ENCODE measurements around the gene RNF10.
A peak's percentile ranks its signal among the peaks of the same experiment; 100 is the strongest.

The RNF10 gene

DNA sequence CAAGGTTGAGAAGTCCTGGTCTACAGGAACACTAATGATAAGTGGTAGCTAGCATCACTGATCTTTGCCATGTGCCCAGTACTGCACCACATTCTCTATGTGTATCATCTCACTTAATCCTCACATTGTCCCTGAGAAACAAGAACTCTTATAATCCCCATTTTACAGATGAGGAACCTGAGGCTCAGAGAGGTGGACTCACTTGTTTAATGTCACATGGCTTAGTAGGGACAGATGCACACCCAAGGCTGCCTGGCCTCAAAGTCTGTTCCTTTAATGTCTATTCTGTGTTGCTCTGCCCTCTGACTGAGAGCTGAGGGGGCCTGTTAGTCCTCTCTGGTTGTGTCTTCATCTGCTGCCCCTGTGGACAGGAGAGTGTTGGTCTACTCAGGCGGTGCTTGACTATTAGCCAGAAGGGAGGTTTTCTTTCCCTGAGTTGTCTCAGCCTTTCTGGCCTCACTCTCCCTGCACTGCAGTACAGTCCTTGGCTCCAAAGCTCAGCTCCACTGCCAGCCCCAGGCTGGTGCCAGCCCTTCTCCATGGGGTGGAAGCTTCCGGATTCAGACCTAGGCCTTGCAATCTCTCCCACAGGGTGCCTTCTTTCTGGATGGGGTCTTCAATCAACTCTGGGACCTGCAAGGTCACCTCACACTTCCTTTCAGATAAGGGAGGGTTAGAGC is 43.2 kb upstream of the RNF10 start:
- TF ChIP-seq MAX (IDR thresholded peaks at IDR 0.05; ENCODE audit: low read depth, low read length) (no peak), MYC (IDR thresholded peaks at IDR 0.05; ENCODE audit: low read depth, low read length) (no peak), POLR2A (IDR thresholded peaks at IDR 0.05; ENCODE audit: extremely low read depth, insufficient read length) (no peak), CTCF (IDR thresholded peaks at IDR 0.05; ENCODE audit: low read depth, low read length) (no peak)
- H3K4me3 ChIP-seq (ENCODE audit: low read depth, low read length): no peak overlapping the region
- no peak for DNase-seq (ENCODE audit: low read depth)

GRCh38 chr12:120495186-120495730 is 38.9 kb upstream of the RNF10 start:
- TF ChIP-seq CTCF (IDR thresholded peaks at IDR 0.05; ENCODE audit: low read depth, low read length) (no peak), POLR2A (IDR thresholded peaks at IDR 0.05; ENCODE audit: extremely low read depth, insufficient read length) (no peak), MAX (IDR thresholded peaks at IDR 0.05; ENCODE audit: low read depth, low read length) (no peak), MYC (IDR thresholded peaks at IDR 0.05; ENCODE audit: low read depth, low read length) (no peak)
- peak overlapping the region; percentile 66 for H3K4me3 ChIP-seq (ENCODE audit: low read depth, low read length)
- DNase-seq (ENCODE audit: low read depth): no peak

DNA sequence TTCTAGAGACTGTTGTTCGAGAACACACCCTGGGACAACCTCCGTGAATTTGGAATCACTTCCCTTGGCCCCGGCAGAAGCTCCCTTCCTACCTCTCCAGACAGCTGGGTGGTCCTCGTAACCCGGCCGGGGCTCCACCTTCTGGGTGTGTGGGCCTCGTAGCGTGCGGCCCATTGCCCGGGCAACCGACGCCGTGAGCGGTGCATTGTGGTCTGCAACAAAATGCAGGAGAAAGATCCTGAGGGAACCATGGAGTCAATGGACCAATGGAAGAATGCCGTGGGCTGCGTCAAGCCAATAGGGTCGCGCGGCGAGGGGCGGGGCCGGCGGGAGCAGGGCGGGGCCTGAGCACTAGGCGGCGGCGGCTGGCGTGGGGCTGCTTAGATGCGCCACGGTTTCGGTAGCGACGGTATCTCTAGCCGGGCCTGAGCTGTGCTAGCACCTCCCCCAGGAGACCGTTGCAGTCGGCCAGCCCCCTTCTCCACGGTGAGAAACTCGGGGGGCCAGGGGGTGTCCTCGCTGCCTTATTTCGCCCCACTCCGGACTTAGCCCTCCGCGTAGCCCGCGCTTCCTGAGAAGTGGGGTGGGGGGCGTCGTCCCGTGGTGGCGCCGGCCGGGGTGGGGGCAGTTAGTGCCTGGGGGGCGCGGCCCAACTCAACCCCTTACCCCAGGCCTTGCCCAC is 38.3 kb upstream of the RNF10 start, which contains the start of gene DYNLL1:
DYNLL1 (plus strand) TSS at position 383 of the 682 bp plus-strand sequence. CDS start 309 bp downstream, outside the sequence.
- peak; percentile 98 for DNase-seq (ENCODE audit: low read depth)
- TF ChIP-seq POLR2A (IDR thresholded peaks at IDR 0.05; ENCODE audit: extremely low read depth, insufficient read length): peak; percentile 91
- no peak for TF ChIP-seq CTCF (IDR thresholded peaks at IDR 0.05; ENCODE audit: low read depth, low read length)
- TF ChIP-seq MYC (IDR thresholded peaks at IDR 0.05; ENCODE audit: low read depth, low read length): peak; percentile 37
- peak; percentile 75; the same call in 1 of the 2 replicates for TF ChIP-seq MAX (IDR thresholded peaks at IDR 0.05; ENCODE audit: low read depth, low read length)
- peak within 1 kb of the TSS; percentile 87 for H3K4me3 ChIP-seq (ENCODE audit: low read depth, low read length)

- DNase-seq (ENCODE audit: low read depth): peak; percentile 85
- H3K4me3 ChIP-seq (ENCODE audit: low read depth, low read length): peak overlapping the region; percentile 87
- TF ChIP-seq POLR2A (IDR thresholded peaks at IDR 0.05; ENCODE audit: extremely low read depth, insufficient read length): no peak
- peak; percentile 58 for TF ChIP-seq MAX (IDR thresholded peaks at IDR 0.05; ENCODE audit: low read depth, low read length)
- TF ChIP-seq CTCF (IDR thresholded peaks at IDR 0.05; ENCODE audit: low read depth, low read length): peak; percentile 3
Measured at GRCh38 chr12:120496413-120497340, 37.5 kb upstream of the RNF10 start.

GRCh38 chr12:120497524-120498150 is 36.5 kb upstream of the RNF10 start:
- H3K4me3 ChIP-seq (ENCODE audit: low read depth, low read length): peak overlapping the region; percentile 87
- DNase-seq (ENCODE audit: low read depth): no peak
- TF ChIP-seq POLR2A (IDR thresholded peaks at IDR 0.05; ENCODE audit: extremely low read depth, insufficient read length): no peak
- no peak for TF ChIP-seq CTCF (IDR thresholded peaks at IDR 0.05; ENCODE audit: low read depth, low read length)
- TF ChIP-seq MAX (IDR thresholded peaks at IDR 0.05; ENCODE audit: low read depth, low read length): no peak
- no peak for TF ChIP-seq MYC (IDR thresholded peaks at IDR 0.05; ENCODE audit: low read depth, low read length)

Data from NB4 (cell line).